BLaER1 treated with 17β-estradiol and CSF1 and Interleukin-3, amounts not matched to agents 10 nM and 100 nM (cell line): Measurements from ENCODE around the gene GALNT14.
A peak's percentile ranks its signal among the peaks of the same experiment; 100 is the strongest.

Experiments used
- H3K27ac ChIP-seq, 11 experiments: shearing (Covaris generic); formaldehyde crosslinking; 2 replicates each; pipeline ENCODE4 v1.8.1; 2022
- H3K27me3 ChIP-seq, 11 experiments: shearing (Covaris generic); formaldehyde crosslinking; 2 replicates each; pipeline ENCODE4 v1.8.1; 2022
- H3K36me3 ChIP-seq, 11 experiments: shearing (Covaris generic); formaldehyde crosslinking; 2 replicates each; pipeline ENCODE4 v1.8.1; 2022
- H3K4me1 ChIP-seq, 10 experiments: shearing (Covaris generic); formaldehyde crosslinking; 2 replicates each; pipeline ENCODE4 v1.8.1; 2022
- H3K4me2 ChIP-seq, 11 experiments: shearing (Covaris generic); formaldehyde crosslinking; 2 replicates each; pipeline ENCODE4 v1.8.1; 2022
- H3K4me3 ChIP-seq, 10 experiments: shearing (Covaris generic); formaldehyde crosslinking; 2 replicates each; pipeline ENCODE4 v1.8.1; 2022
- H3K9ac ChIP-seq, 11 experiments: shearing (Covaris generic); formaldehyde crosslinking; 2 replicates each; pipeline ENCODE4 v1.8.1; 2022
- H3K9me3 ChIP-seq, 11 experiments: shearing (Covaris generic); formaldehyde crosslinking; replicated peaks in 1 of 11; 2 replicates each; pipeline ENCODE4 v1.8.1; 2022
- H4K20me1 ChIP-seq, 11 experiments: shearing (Covaris generic); formaldehyde crosslinking; 2 replicates each; pipeline ENCODE4 v1.8.1; 2022
- Cebpa-rat ChIP-seq, 11 experiments: shearing (Covaris generic); IDR thresholded peaks; 2 replicates each; pipeline ENCODE4 v1.8.1; 2022

GALNT14 gene

DNA sequence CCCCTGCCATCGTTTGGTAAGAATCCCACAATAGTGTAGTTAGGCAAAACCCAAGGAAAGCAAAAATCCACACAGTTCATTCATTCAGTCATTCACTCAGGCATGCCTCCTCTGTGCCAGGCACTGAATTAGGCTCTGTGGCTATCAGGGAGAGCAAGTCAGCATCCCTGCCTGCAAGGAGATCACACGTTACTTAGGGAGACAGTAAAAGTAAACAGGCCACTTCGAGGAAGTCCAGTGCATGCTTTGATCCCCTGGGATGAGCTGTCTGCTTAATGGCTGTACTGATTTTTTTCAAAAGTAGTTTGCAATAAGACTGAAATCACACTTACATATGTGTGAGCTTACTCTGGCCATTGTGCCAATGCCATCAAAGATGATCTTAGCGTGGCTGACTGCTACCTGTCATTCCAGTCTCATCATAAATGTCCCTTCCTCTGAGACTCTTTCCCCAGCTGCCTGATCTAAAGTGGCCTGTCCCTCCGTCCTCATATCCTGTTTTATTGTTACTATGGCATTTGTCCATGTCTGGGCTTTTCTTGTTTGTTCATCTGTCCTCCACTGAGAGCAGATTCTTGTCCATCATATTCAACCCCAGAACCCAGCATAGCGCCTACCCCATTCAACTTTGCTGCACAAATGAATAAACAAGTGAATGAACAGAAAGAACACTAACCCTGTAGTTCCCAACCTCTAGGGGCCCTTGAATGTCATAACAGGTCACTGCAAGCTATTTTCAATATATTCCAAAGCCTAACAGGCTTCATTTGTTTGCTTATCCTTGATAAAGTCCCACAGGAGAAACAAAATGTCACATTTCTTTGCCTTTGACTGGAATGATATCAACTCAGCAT is 84.1 kb downstream of the GALNT14 start:
- no peaks in the 10 kb centered on the region for H3K27me3 ChIP-seq
- no peak for TF ChIP-seq Cebpa-rat (IDR thresholded peaks at IDR 0.05)
- H3K36me3 ChIP-seq: peaks cover 0 to 16% (median 8%) of the 10 kb centered on the region in 11 experiments; a peak in 7 of 22 replicates
- peaks cover 0 to 6% (median 0%) of the 10 kb centered on the region in 11 experiments; a peak in 4 of 22 replicates for H4K20me1 ChIP-seq
- peak overlapping the region in 10 of 11 experiments; percentile 43 to 95 (median 91); a peak in 19 of 22 replicates for H3K27ac ChIP-seq
- H3K4me2 ChIP-seq: peak overlapping the region; percentile 66 to 96 (median 88)
- 0 out of 20 replicates have a peak overlapping the region, but pooled peaks of 1 of the 10 experiments have one; percentile 30 for H3K4me3 ChIP-seq
- H3K4me1 ChIP-seq: peaks cover 71 to 94% (median 91%) of the 10 kb centered on the region in 10 experiments
- H3K9ac ChIP-seq: peak overlapping the region in 8 of 11 experiments; percentile 31 to 80 (median 64); a peak in 11 of 22 replicates
- H3K9me3 ChIP-seq: peaks cover 0 to 16% (median 4%) of the 10 kb centered on the region in 11 experiments; a peak in 8 of 22 replicates

DNA sequence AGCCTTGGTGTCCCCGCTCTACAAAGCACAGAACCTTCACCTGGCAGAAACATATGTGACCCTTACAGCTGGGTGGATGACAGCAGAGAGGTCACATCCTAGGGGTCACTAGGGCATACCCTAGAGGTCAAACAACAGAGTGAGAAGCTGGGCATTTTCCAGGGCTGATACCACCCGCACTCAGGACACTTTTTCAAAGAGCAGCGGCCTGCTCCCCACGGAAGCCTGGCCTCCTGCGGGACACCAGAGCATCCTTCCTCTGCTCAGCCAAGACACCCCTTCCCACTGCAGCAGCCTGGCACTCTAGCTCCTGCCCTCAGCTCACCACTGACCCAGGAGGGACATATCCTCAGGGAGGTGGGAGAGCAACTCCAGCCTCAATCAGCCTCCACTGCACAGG is 86.0 kb downstream of the GALNT14 start:
- H3K27me3 ChIP-seq: no peaks in the 10 kb centered on the region
- peak overlapping the region in 10 of 11 experiments; percentile 59 to 83 (median 80); a peak in 20 of 22 replicates for H3K9ac ChIP-seq
- peak overlapping the region; percentile 66 to 96 (median 88) for H3K4me2 ChIP-seq
- H3K36me3 ChIP-seq: peaks cover 0 to 14% (median 8%) of the 10 kb centered on the region in 11 experiments; a peak in 8 of 22 replicates
- H3K4me1 ChIP-seq: peaks cover 66 to 95% (median 82%) of the 10 kb centered on the region in 10 experiments
- no peak for TF ChIP-seq Cebpa-rat (IDR thresholded peaks at IDR 0.05)
- H3K4me3 ChIP-seq: peak overlapping the region in 6 of 10 experiments; percentile 16 to 54 (median 36); a peak in 8 of 20 replicates
- H3K27ac ChIP-seq: peak overlapping the region in 10 of 11 experiments; percentile 61 to 95 (median 91); a peak in 19 of 22 replicates
- peaks cover 0 to 6% (median 0%) of the 10 kb centered on the region in 11 experiments; a peak in 5 of 22 replicates for H4K20me1 ChIP-seq
- H3K9me3 ChIP-seq: peaks cover 0 to 10% (median 4%) of the 10 kb centered on the region in 11 experiments; a peak in 4 of 22 replicates

DNA sequence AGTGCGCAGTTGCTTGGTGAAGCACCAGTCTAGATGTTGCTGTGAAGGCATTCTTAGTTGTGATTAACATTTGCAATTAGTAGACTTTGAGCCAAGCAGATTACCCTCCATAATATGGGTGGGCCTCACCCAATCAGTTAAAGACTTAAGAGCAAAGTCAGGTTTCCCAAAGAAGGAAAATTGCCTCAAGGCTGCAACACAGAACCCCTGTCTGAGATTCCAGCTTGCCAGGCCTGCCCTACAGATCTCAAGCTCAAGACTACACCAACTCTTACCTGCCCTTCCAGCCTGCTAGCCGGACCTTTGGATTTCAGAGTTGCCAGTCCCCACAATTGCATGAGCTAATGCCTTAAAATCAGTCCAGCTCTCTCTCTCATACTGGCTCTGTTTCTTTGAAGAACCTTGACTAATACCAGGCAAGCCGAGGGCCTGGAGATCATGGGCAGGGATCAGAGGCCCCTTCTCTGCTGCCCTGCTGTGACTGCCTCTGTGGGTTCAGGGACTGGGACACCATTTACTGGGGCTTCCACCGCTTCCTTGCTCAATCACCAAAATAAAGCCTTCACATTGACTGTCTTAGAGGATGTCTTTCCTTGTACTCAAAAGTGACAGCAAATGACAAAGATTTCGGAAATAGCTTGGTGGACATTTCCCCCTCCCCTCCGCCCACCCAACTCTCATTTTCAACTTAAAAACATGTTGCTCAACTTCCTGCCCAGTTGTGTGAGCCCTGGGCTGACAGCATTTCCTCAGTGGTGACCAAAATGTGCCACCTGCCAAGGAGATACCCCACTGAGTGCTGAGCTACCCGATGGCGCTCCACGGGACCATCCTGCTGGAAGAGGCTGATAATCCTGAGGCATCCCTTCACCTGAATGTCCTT is 86.7 kb downstream of the GALNT14 start:
- Histone ChIP-seq H4K20me1 (peaks cover 0 to 9% (median 0%) of the 10 kb centered on the region in 11 experiments; a peak in 5 of 22 replicates), H3K4me2 (peak overlapping the region; percentile 66 to 96 (median 88))
- peak in 10 of 11 experiments; percentile 23 to 92 (median 88); a peak in 18 of 22 replicates for TF ChIP-seq Cebpa-rat (IDR thresholded peaks at IDR 0.05)

DNA sequence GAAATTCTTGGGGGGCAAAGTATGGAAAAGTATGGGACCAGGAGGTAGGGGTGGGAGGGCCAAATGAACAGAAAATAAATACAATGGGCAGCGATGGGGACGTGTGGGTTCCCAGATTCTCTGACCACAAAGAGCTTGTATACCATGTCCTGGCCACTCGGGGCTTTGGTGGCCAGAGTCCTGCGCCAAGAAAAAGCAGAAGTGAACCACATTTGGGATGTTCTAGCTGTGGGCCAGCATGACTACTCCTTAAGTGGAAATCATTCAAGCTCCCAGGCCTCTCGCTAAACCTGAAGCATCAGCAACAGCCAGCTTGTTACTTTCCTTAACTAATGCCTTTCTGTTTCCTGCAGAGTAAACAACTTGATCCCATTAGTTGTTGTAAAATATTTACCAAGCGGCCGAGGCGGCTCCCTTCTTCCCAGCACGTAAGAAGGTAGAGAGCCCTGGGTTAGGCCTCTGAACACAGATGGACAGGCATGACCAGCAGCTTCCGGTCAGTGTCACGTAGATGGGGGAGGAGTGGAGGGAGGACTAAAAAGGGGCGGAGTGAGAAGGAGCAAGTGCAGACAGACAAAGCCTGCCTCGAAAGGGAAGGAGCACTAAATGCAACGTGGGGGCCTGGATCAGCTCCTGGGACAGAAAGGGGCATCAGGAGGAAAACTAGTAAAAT is 88.2 kb downstream of the GALNT14 start:
- H3K4me1 ChIP-seq: peaks cover 53 to 80% (median 65%) of the 10 kb centered on the region in 10 experiments

More for the DNA sequence above, 86.7 kb downstream of the GALNT14 start:
- Histone ChIP-seq H3K4me3 (peak overlapping the region in 6 of 10 experiments; percentile 16 to 54 (median 36); a peak in 9 of 20 replicates), H3K9ac (peak overlapping the region in 10 of 11 experiments; percentile 59 to 83 (median 80); a peak in 20 of 22 replicates), H3K36me3 (peaks cover 0 to 16% (median 8%) of the 10 kb centered on the region in 11 experiments; a peak in 7 of 22 replicates), H3K27ac (peak overlapping the region; percentile 18 to 95 (median 90); a peak in 21 of 22 replicates), H3K27me3 (no peaks in the 10 kb centered on the region), H3K4me1 (peaks cover 66 to 95% (median 79%) of the 10 kb centered on the region in 10 experiments), H3K9me3 (peaks cover 0 to 6% (median 0%) of the 10 kb centered on the region in 11 experiments; a peak in 2 of 22 replicates)

DNA sequence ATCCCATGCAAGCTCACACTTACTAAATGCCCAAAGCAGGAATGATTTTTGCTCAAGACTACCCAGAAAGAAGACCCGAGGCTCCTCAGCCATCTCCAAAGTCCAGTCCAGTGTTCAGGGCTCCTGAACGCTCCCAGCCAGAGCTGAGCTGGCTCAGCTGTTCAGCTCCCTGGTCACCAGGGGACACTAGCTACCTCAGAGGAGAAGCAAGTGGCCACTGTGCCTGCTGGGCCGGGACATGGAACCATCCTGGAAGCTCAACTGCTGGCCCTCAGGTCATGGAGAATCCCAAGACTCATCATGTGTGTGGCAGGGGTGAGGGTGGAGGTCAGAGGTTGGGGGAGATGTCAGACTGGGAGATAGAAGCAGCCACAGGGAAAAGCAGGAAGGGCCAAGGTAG is 89.0 kb downstream of the GALNT14 start:
- Histone ChIP-seq H3K27ac (peak overlapping the region in 10 of 11 experiments; percentile 61 to 95 (median 91); a peak in 18 of 22 replicates), H3K9me3 (0 out of 22 replicates have a peak, but pooled peaks cover 0 to 6% (median 0%) of the 10 kb centered on the region in 11 experiments), H3K4me2 (peak overlapping the region in 9 of 11 experiments; percentile 66 to 96 (median 91); a peak in 16 of 22 replicates), H3K36me3 (peaks cover 0 to 22% (median 11%) of the 10 kb centered on the region in 11 experiments; a peak in 9 of 22 replicates), H4K20me1 (peaks cover 0 to 8% (median 0%) of the 10 kb centered on the region in 11 experiments; a peak in 5 of 22 replicates), H3K9ac (peak overlapping the region in 4 of 11 experiments; percentile 80 to 83 (median 82); a peak in 5 of 22 replicates), H3K4me3 (no peak overlapping the region), H3K4me1 (peaks cover 45 to 73% (median 58%) of the 10 kb centered on the region in 10 experiments), H3K27me3 (no peaks in the 10 kb centered on the region)
- TF ChIP-seq Cebpa-rat (IDR thresholded peaks at IDR 0.05): no peak

More for the DNA sequence above, 88.2 kb downstream of the GALNT14 start:
- no peaks in the 10 kb centered on the region for H3K27me3 ChIP-seq
- H3K36me3 ChIP-seq: peaks cover 0 to 14% (median 6%) of the 10 kb centered on the region in 11 experiments; a peak in 8 of 22 replicates
- H3K9ac ChIP-seq: peak overlapping the region in 9 of 11 experiments; percentile 31 to 83 (median 80); a peak in 13 of 22 replicates
- H3K4me2 ChIP-seq: peak overlapping the region; percentile 66 to 96 (median 88)
- peak overlapping the region in 10 of 11 experiments; percentile 61 to 95 (median 91); a peak in 20 of 22 replicates for H3K27ac ChIP-seq
- no peak overlapping the region for H3K4me3 ChIP-seq
- peaks cover 0 to 8% (median 0%) of the 10 kb centered on the region in 11 experiments; a peak in 5 of 22 replicates for H4K20me1 ChIP-seq
- no peak for TF ChIP-seq Cebpa-rat (IDR thresholded peaks at IDR 0.05)
- 0 out of 22 replicates have a peak, but pooled peaks cover 0 to 6% (median 0%) of the 10 kb centered on the region in 11 experiments for H3K9me3 ChIP-seq

DNA sequence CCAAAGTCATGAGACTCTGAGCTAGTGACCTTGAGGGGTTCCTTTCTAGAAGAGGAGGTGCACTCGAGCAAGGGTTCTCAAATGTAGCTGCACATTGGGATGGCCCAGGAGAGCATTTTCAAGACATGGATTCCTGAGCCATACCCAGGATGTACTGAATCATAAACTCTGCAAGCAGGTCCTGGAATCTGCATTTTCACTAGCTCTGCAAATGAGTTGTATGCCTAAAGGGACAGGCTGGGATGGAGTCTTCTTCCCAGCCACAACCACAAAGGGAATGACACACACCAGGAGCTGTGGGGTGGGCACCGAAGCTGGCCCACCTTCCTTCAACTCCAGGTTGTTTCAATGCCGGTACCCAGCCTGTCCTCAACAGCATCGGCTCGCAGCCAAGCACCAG is 90.6 kb downstream of the GALNT14 start:
- Histone ChIP-seq H3K4me1 (peaks cover 29 to 56% (median 41%) of the 10 kb centered on the region in 10 experiments), H3K4me2 (peak overlapping the region in 1 of 11 experiments; percentile 4; a peak in 1 of 22 replicates), H3K4me3 (no peak overlapping the region), H3K9me3 (peaks cover 0 to 7% (median 3%) of the 10 kb centered on the region in 11 experiments; a peak in 6 of 22 replicates), H3K27ac (peak overlapping the region in 5 of 11 experiments; percentile 17 to 43 (median 32); a peak in 6 of 22 replicates), H3K27me3 (no peaks in the 10 kb centered on the region), H3K36me3 (peaks cover 4 to 37% (median 22%) of the 10 kb centered on the region in 11 experiments; a peak in 20 of 22 replicates), H4K20me1 (peaks cover 0 to 8% (median 0%) of the 10 kb centered on the region in 11 experiments; a peak in 5 of 22 replicates), H3K9ac (no peak overlapping the region)
- no peak for TF ChIP-seq Cebpa-rat (IDR thresholded peaks at IDR 0.05)

DNA sequence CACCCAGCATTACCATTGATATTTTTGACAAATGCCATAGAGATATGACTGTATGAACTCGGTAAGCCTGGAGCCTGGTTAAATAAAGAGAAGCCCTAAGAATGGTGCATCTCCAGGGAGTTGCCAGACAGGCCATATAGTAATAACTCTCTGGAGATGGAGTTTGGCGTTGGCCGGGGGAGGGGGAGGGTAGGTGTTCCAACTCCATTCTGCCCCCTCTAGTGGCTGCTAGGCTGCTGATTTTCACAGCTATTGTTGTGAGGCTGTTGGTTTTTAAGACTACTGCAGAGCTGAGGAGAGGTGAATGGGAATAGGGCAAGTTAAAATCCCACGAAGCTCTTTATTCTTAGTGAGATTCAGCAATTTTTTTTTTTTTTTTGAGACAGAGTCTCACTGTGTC is 99.9 kb downstream of the GALNT14 start:
- Histone ChIP-seq H3K27me3 (no peaks in the 10 kb centered on the region), H3K36me3 (peaks cover 44 to 100% (median 76%) of the 10 kb centered on the region in 11 experiments), H3K4me3 (peak overlapping the region in 3 of 10 experiments; percentile 1 to 18 (median 14); a peak in 2 of 20 replicates), H3K9ac (no peak overlapping the region), H3K4me1 (peaks cover 0 to 10% (median 2%) of the 10 kb centered on the region in 10 experiments; a peak in 11 of 20 replicates), H3K4me2 (no peak overlapping the region), H4K20me1 (peaks cover 0 to 10% (median 0%) of the 10 kb centered on the region in 11 experiments; a peak in 4 of 22 replicates), H3K9me3 (peaks cover 63 to 83% (median 75%) of the 10 kb centered on the region in 11 experiments), H3K27ac (no peak overlapping the region)
- no peak for TF ChIP-seq Cebpa-rat (IDR thresholded peaks at IDR 0.05)
